Neuronal stem cell (in vitro differentiated cells): ENCODE measurements around the gene NACA.

Experiments used
- DNase-seq: peaks from one replicate; pipeline ENCODE4 v3.0.0-alpha.2; 2013; ENCODE audit warnings: low spot score
- H2AFZ ChIP-seq: one replicate; pipeline ENCODE4 v1.6.1; 2013; ENCODE audit warnings: mild to moderate bottlenecking, low read length, inconsistent platforms
- H2AK5ac ChIP-seq: 2 replicates; pipeline ENCODE4 v1.6.1; 2013; ENCODE audit warnings: low read depth, mild to moderate bottlenecking, inconsistent platforms, low read length, moderate library complexity, mixed read lengths
- H2BK120ac ChIP-seq: 2 replicates; pipeline ENCODE4 v1.6.1; 2013; ENCODE audit warnings: low read depth, mild to moderate bottlenecking, inconsistent platforms, low read length, moderate library complexity, mixed read lengths
- H2BK12ac ChIP-seq: one replicate; pipeline ENCODE4 v1.6.1; 2013; ENCODE audit warnings: low read length, inconsistent platforms
- H2BK15ac ChIP-seq: 2 replicates; pipeline ENCODE4 v1.6.1; 2013; ENCODE audit warnings: mild to moderate bottlenecking, low read length, inconsistent platforms, mixed read lengths
- H2BK5ac ChIP-seq: one replicate; pipeline ENCODE4 v1.6.1; 2013; ENCODE audit warnings: inconsistent platforms, mild to moderate bottlenecking, low read length, moderate library complexity
- H3K14ac ChIP-seq: one replicate; pipeline ENCODE4 v1.6.1; 2013; ENCODE audit warnings: low read length, inconsistent platforms
- H3K18ac ChIP-seq: 2 replicates; pipeline ENCODE4 v1.6.1; 2013; ENCODE audit warnings: low read length, inconsistent platforms
- H3K23ac ChIP-seq: 2 replicates; pipeline ENCODE4 v1.6.1; 2013; ENCODE audit warnings: low read depth, mild to moderate bottlenecking, mixed read lengths, low read length, inconsistent platforms; ENCODE audit not compliant: poor library complexity
- H3K27ac ChIP-seq: replicated peaks from 3 replicates; pipeline ENCODE4 v1.5.1; 2013; ENCODE audit warnings: low read length, inconsistent platforms
- H3K27me3 ChIP-seq, 3 experiments: 2 replicates each; pipeline ENCODE4 v1.6.1; 2013; ENCODE audit warnings: low read length in 3 of 3, mild to moderate bottlenecking in 2 of 3, inconsistent platforms in 1 of 3, low read depth in 1 of 3, mixed read lengths in 1 of 3, moderate library complexity in 1 of 3; ENCODE audit not compliant: control insufficient read depth in 3 of 3, insufficient read depth in 3 of 3
- H3K36me3 ChIP-seq, 2 donors: replicated peaks in 1 of 2; 2 replicates each; pipeline ENCODE4 v1.6.1; 2013; ENCODE audit warnings: low read length in 2 of 2; ENCODE audit not compliant: control insufficient read depth in 2 of 2, insufficient read depth in 2 of 2
- H3K4ac ChIP-seq: 2 replicates; pipeline ENCODE4 v1.6.1; 2013; ENCODE audit warnings: inconsistent platforms, mild to moderate bottlenecking, low read length, moderate library complexity
- H3K4me1 ChIP-seq, 2 donors: 1 replicate in 1 of 2; 2 replicates in 1 of 2; pipeline ENCODE4 v1.6.1; 2013; ENCODE audit warnings: low read length in 2 of 2, low read depth in 1 of 2; ENCODE audit not compliant: control insufficient read depth in 2 of 2, insufficient read depth in 1 of 2
- H3K4me2 ChIP-seq: one replicate; pipeline ENCODE4 v1.6.1; 2013; ENCODE audit warnings: mild to moderate bottlenecking, low read length, inconsistent platforms; ENCODE audit not compliant: insufficient read depth, poor library complexity, severe bottlenecking
- H3K4me3 ChIP-seq, 2 donors: 2 replicates each; pipeline ENCODE4 v1.5.1; 2013; ENCODE audit warnings: low read length in 2 of 2, mild to moderate bottlenecking in 2 of 2, inconsistent platforms in 1 of 2, moderate library complexity in 1 of 2
- H3K79me1 ChIP-seq: one replicate; pipeline ENCODE4 v1.6.1; 2013; ENCODE audit warnings: low read depth, mild to moderate bottlenecking, inconsistent platforms, low read length, moderate library complexity
- H3K9ac ChIP-seq: one replicate; pipeline ENCODE4 v1.6.1; 2013; ENCODE audit warnings: mild to moderate bottlenecking, low read depth, low read length, inconsistent platforms; ENCODE audit not compliant: poor library complexity
- H3K9me3 ChIP-seq, 2 donors: replicated peaks in 1 of 2; 2 replicates each; pipeline versions ENCODE3 to v1.6.1; 2013; ENCODE audit warnings: low read length in 2 of 2, mild to moderate bottlenecking in 2 of 2, inconsistent platforms in 1 of 2, low read depth in 1 of 2, mixed read lengths in 1 of 2, moderate library complexity in 1 of 2; ENCODE audit not compliant: control insufficient read depth in 2 of 2, insufficient read depth in 1 of 2
- H4K8ac ChIP-seq: one replicate; pipeline ENCODE4 v1.6.1; 2013; ENCODE audit warnings: low read depth, mild to moderate bottlenecking, inconsistent platforms, low read length, moderate library complexity
- H4K91ac ChIP-seq: one replicate; pipeline ENCODE4 v1.6.1; 2013; ENCODE audit warnings: low read length, low read depth, mild to moderate bottlenecking, inconsistent platforms; ENCODE audit not compliant: poor library complexity
- WGBS, 2 donors: extraction: QIAGEN DNeasy Blood & Tissue Kit; methylation state at CpG; one replicate each; pipeline ENCODE4 v1.1.7; 2013; ENCODE audit warnings: missing lambda C conversion rate in 2 of 2, mixed read lengths in 1 of 2; ENCODE audit not compliant: insufficient read length in 2 of 2, insufficient replicate concordance in 1 of 2; ENCODE audit errors: extremely low coverage in 2 of 2; 5-methylcytosine and 5-hydroxymethylcytosine counted together

The NACA gene

GRCh38 chr12:56718636-56719035, 6.5 kb downstream of the NACA start:
- DNase-seq, result no peak
- H3K4me1 ChIP-seq, result peaks cover 14 to 20% of the 10 kb centered on the region in 2 donors
- no peak overlapping the region for H2BK120ac ChIP-seq
- H3K9me3 ChIP-seq, result no peaks in the 10 kb centered on the region
- no CpG with 5 or more reads among the region's 4 CpGs for WGBS, 2 donors
- no peak overlapping the region for H2AK5ac ChIP-seq
- H2AFZ ChIP-seq, result no peak overlapping the region
- H4K91ac ChIP-seq, result no peak overlapping the region
- H3K79me1 ChIP-seq, result peaks cover 2% of the 10 kb centered on the region
- H3K36me3 ChIP-seq, result peaks cover 43 to 87% of the 10 kb centered on the region in 2 donors
- H2BK15ac ChIP-seq, result no peak overlapping the region
- H3K18ac ChIP-seq, result no peak overlapping the region
- no peak overlapping the region for H3K14ac ChIP-seq
- H3K23ac ChIP-seq, result no peak overlapping the region
- no peak overlapping the region for H2BK12ac ChIP-seq
- H3K27me3 ChIP-seq, result no peaks in the 10 kb centered on the region
- no peak overlapping the region for H2BK5ac ChIP-seq
- no peak overlapping the region for H3K4me3 ChIP-seq
- no peak overlapping the region for H3K9ac ChIP-seq
- no peak overlapping the region for H3K4me2 ChIP-seq
- no peak overlapping the region for H4K8ac ChIP-seq
- H3K4ac ChIP-seq, result no peak overlapping the region
- no peak overlapping the region for H3K27ac ChIP-seq

GRCh38 chr12:56718149-56718548, 7.0 kb downstream of the NACA start:
- H4K8ac ChIP-seq, result no peak overlapping the region
- WGBS, 2 donors, result no CpG with 5 or more reads among the region's 1 CpG
- no peak overlapping the region for H3K18ac ChIP-seq
- no peak overlapping the region for H2BK120ac ChIP-seq
- no peak overlapping the region for H2AK5ac ChIP-seq
- no peak overlapping the region for H3K27ac ChIP-seq
- no peak overlapping the region for H3K14ac ChIP-seq
- H2AFZ ChIP-seq, result no peak overlapping the region
- no peak overlapping the region for H3K9ac ChIP-seq
- no peak overlapping the region for H3K4ac ChIP-seq
- H2BK12ac ChIP-seq, result no peak overlapping the region
- no peak overlapping the region for H2BK5ac ChIP-seq
- no peaks in the 10 kb centered on the region for H3K27me3 ChIP-seq
- no peak overlapping the region for H3K4me2 ChIP-seq
- peaks cover 14 to 20% of the 10 kb centered on the region in 2 donors for H3K4me1 ChIP-seq
- H3K4me3 ChIP-seq, result no peak overlapping the region
- H3K36me3 ChIP-seq, result peaks cover 48 to 87% of the 10 kb centered on the region in 2 donors
- H2BK15ac ChIP-seq, result no peak overlapping the region
- no peak overlapping the region for H4K91ac ChIP-seq
- peaks cover 2% of the 10 kb centered on the region for H3K79me1 ChIP-seq
- H3K23ac ChIP-seq, result no peak overlapping the region
- H3K9me3 ChIP-seq, result no peaks in the 10 kb centered on the region
- DNase-seq, result no peak

GRCh38 chr12:56716933-56717880, 7.9 kb downstream of the NACA start:
- no peak overlapping the region for H3K9ac ChIP-seq
- H2BK15ac ChIP-seq, result no peak overlapping the region
- no peak overlapping the region for H3K27ac ChIP-seq
- H3K4me2 ChIP-seq, result no peak overlapping the region
- no peak overlapping the region for H3K23ac ChIP-seq
- peaks cover 6 to 15% of the 10 kb centered on the region in 2 donors for H3K4me1 ChIP-seq
- no peak for DNase-seq
- H2AFZ ChIP-seq, result no peak overlapping the region
- H4K91ac ChIP-seq, result no peak overlapping the region
- peaks cover 52 to 87% of the 10 kb centered on the region in 2 donors for H3K36me3 ChIP-seq
- no peak overlapping the region for H2BK5ac ChIP-seq
- peaks cover 2% of the 10 kb centered on the region for H3K79me1 ChIP-seq
- H3K14ac ChIP-seq, result no peak overlapping the region
- H4K8ac ChIP-seq, result no peak overlapping the region
- no peak overlapping the region for H2BK120ac ChIP-seq
- no peak overlapping the region for H2AK5ac ChIP-seq
- H3K9me3 ChIP-seq, result no peaks in the 10 kb centered on the region
- no peak overlapping the region for H3K4me3 ChIP-seq
- no peak overlapping the region for H3K18ac ChIP-seq
- no CpG with 5 or more reads among the region's 4 CpGs for WGBS, 2 donors
- no peak overlapping the region for H2BK12ac ChIP-seq
- no peaks in the 10 kb centered on the region for H3K27me3 ChIP-seq
- H3K4ac ChIP-seq, result no peak overlapping the region

- Histone ChIP-seq H3K9me3 (no peaks in the 10 kb centered on the region), H3K23ac (no peak overlapping the region), H3K9ac (no peak overlapping the region), H2AK5ac (no peak overlapping the region), H3K27me3 (no peaks in the 10 kb centered on the region), H3K4me2 (no peak overlapping the region), H3K14ac (no peak overlapping the region), H3K27ac (no peak overlapping the region), H3K4me3 (no peak overlapping the region), H3K4me1 (peaks cover 0 to 10% of the 10 kb centered on the region in 2 donors), H2BK12ac (no peak overlapping the region), H3K4ac (no peak overlapping the region), H2BK5ac (no peak overlapping the region), H3K79me1 (peaks cover 2% of the 10 kb centered on the region), H2BK120ac (no peak overlapping the region), H2BK15ac (no peak overlapping the region), H4K8ac (no peak overlapping the region), H3K18ac (no peak overlapping the region), H3K36me3 (peaks cover 48 to 87% of the 10 kb centered on the region in 2 donors), H4K91ac (no peak overlapping the region), H2AFZ (no peak overlapping the region)
- WGBS, 2 donors, result no CpG with 5 or more reads among the region's 1 CpG
- DNase-seq, result no peak
Measured at GRCh38 chr12:56716458-56716857, 8.6 kb downstream of the NACA start.
